B cell (primary cell): ENCODE measurements around the gene NT5C3A. TPM values are rescaled to one million over a fixed set of nuclear protein-coding genes. Genes with fewer than 3 reads are reported as not detected.

ENCODE experiments used
- ATAC-seq: fragments of 200-7000 bp; cut with Tn5 transposase; one replicate; pipeline ENCODE4 v1.10.0; 2021; ENCODE audit warnings: low read depth, mild to moderate bottlenecking, moderate number of reproducible peaks, moderate library complexity
- CTCF ChIA-PET: fragments of 350-600 bp; sonication (Branson Sonifier 250); formaldehyde crosslinking; loops from one replicate; lab custom pipeline; 2021; ENCODE audit warnings: antibody characterized with exemption, inconsistent platforms; lab: Charles Lee
- POLR2A ChIA-PET: fragments of 350-600 bp; sonication (Branson Sonifier 250); formaldehyde crosslinking; loops from one replicate; lab custom pipeline; 2021; ENCODE audit warnings: antibody characterized with exemption; lab: Charles Lee
- DNase-seq: peaks from one replicate; pipeline ENCODE4 v3.0.0; 2013
- H2AFZ ChIP-seq: 2 replicates; pipeline ENCODE4 v1.6.1; 2012; ENCODE audit warnings: mild to moderate bottlenecking, low read depth, low read length; ENCODE audit not compliant: insufficient read depth, poor library complexity, severe bottlenecking
- H3K27ac ChIP-seq, 2 donors: 1 replicate in 1 of 2; 2 replicates in 1 of 2; pipeline ENCODE4 v1.5.1; 2012 to 2013; ENCODE audit warnings: low read length in 2 of 2, mild to moderate bottlenecking in 2 of 2, moderate library complexity in 1 of 2
- H3K27me3 ChIP-seq, 4 experiments: fragments of 200-600 bp in 1 of 4; sonication (generic) in 1 of 4; replicated peaks in 1 of 4; 1 replicate in 2 of 4; 2 replicates in 2 of 4; pipeline versions ENCODE4 v1.6.1 to v1.7.0; 2013 to 2016; ENCODE audit warnings: low read length in 3 of 4, mild to moderate bottlenecking in 2 of 4, mixed read lengths in 1 of 4, moderate library complexity in 1 of 4; ENCODE audit not compliant: insufficient read depth in 4 of 4, control insufficient read depth in 3 of 4; ENCODE audit errors: control extremely low read depth in 1 of 4
- H3K36me3 ChIP-seq, 2 experiments: replicated peaks in 1 of 2; 1 replicate in 1 of 2; 2 replicates in 1 of 2; pipeline versions ENCODE4 v1.6.1 to v1.7.1; 2013; ENCODE audit warnings: low read length in 1 of 2; ENCODE audit not compliant: insufficient read depth in 2 of 2, control insufficient read depth in 1 of 2; ENCODE audit errors: control extremely low read depth in 1 of 2, extremely low read depth in 1 of 2
- H3K4me1 ChIP-seq, 2 donors: fragments of 200-600 bp in 1 of 2; sonication (generic) in 1 of 2; 1 replicate in 1 of 2; 2 replicates in 1 of 2; pipeline versions ENCODE4 v1.5.1 to v1.6.1; 2013 to 2017; ENCODE audit warnings: low read length in 2 of 2; ENCODE audit not compliant: control insufficient read depth in 2 of 2, insufficient read depth in 2 of 2
- H3K4me2 ChIP-seq: replicated peaks from 2 replicates; pipeline ENCODE3; 2012; ENCODE audit warnings: mild to moderate bottlenecking, low read depth, low read length; ENCODE audit not compliant: poor library complexity, severe bottlenecking
- H3K4me3 ChIP-seq, 5 experiments: fragments of 200-600 bp in 1 of 5; sonication (generic) in 1 of 5; 1 replicate in 3 of 5; 2 replicates in 2 of 5; pipeline versions ENCODE4 v1.5.1 to v1.7.0; 2011 to 2016; ENCODE audit warnings: low read length in 4 of 5, mild to moderate bottlenecking in 4 of 5, low read depth in 2 of 5, control low read depth in 1 of 5, moderate library complexity in 1 of 5; ENCODE audit not compliant: insufficient read depth in 1 of 5; ENCODE audit errors: control extremely low read depth in 1 of 5, extremely low read depth in 1 of 5
- H3K79me2 ChIP-seq: fragments of 200-600 bp; sonication (generic); one replicate; pipeline ENCODE4 v1.6.0; 2016; ENCODE audit warnings: low read length; ENCODE audit not compliant: control insufficient read depth, insufficient read depth
- H3K9ac ChIP-seq: fragments of 200-600 bp; sonication (generic); 2 replicates; pipeline ENCODE4 v1.6.1; 2017; ENCODE audit warnings: mild to moderate bottlenecking, low read length, moderate library complexity
- H3K9me3 ChIP-seq, 3 donors: one replicate each; pipeline versions ENCODE4 v1.6.1 to v1.7.1; 2013; ENCODE audit warnings: low read length in 2 of 3; ENCODE audit not compliant: control insufficient read depth in 2 of 3, insufficient read depth in 1 of 3; ENCODE audit errors: control extremely low read depth in 1 of 3
- H4K20me1 ChIP-seq: 2 replicates; pipeline ENCODE4 v1.6.0; 2012; ENCODE audit warnings: mild to moderate bottlenecking, low read length; ENCODE audit not compliant: insufficient read depth, control insufficient read depth, poor library complexity, severe bottlenecking
- H3K27ac Mint-ChIP-seq: one replicate; pipeline ENCODE4 v1.8.0; 2021; ENCODE audit warnings: mixed read lengths
- H3K27me3 Mint-ChIP-seq: one replicate; pipeline ENCODE4 v1.8.0; 2021; ENCODE audit warnings: mixed read lengths
- H3K4me1 Mint-ChIP-seq: one replicate; pipeline ENCODE4 v1.8.0; 2021; ENCODE audit warnings: mixed read lengths
- H3K4me3 Mint-ChIP-seq: one replicate; pipeline ENCODE4 v1.8.0; 2021; ENCODE audit warnings: mixed read lengths
- H3K9me3 Mint-ChIP-seq: one replicate; pipeline ENCODE4 v1.8.0; 2022; ENCODE audit warnings: mixed read lengths; ENCODE audit not compliant: insufficient read depth
- CTCF ChIP-seq: fragments of 200-600 bp; IDR thresholded peaks from one replicate; pipeline ENCODE4 v1.8.0; 2022; ENCODE audit warnings: antibody characterized with exemption, mild to moderate bottlenecking
- EZH2 ChIP-seq: IDR thresholded peaks from 2 replicates; pipeline ENCODE4 v1.6.1; 2012; ENCODE audit warnings: borderline replicate concordance, low read depth, mild to moderate bottlenecking, moderate library complexity, low read length; ENCODE audit not compliant: insufficient read depth, poor library complexity, severe bottlenecking
- WGBS: methylation state at CpG from one replicate; pipeline ENCODE4 v1.1.5; 2013; ENCODE audit warnings: missing lambda C conversion rate; ENCODE audit not compliant: insufficient coverage; 5-methylcytosine and 5-hydroxymethylcytosine counted together
- intact Hi-C: fragments of 100-400 bp; cut with micrococcal nuclease; formaldehyde crosslinking; loops from one replicate; pipeline ENCODE4 v1.10.0; 2022
- polyA plus RNA-seq: library from polyadenylated mRNA; depleted of rRNA; stranded (reverse); fragments of >200 nt; gene quantifications from 2 replicates; pipeline ENCODE4 v1.2.3, GENCODE V29; 2012
- total RNA-seq, 2 donors: library from RNA; stranded (reverse); fragments of 120-200 nt in 1 of 2; gene quantifications; 1 replicate in 1 of 2; 2 replicates in 1 of 2; pipeline versions ENCODE4 v1.2.3 to v1.2.4, GENCODE V29; 2013 to 2022

Gene NT5C3A
- total and polyA plus RNA-seq, 2 donors (not counting 1 experiment from before 2014, with no cell fraction given), result 37.3 to 41.0 TPM

- H2AFZ ChIP-seq, result no peak overlapping the region
- TF ChIP-seq CTCF, result no peak
- TF ChIP-seq EZH2, result no peak
- ATAC-seq (no peak), DNase-seq (no peak)
- peaks cover 6% of the 10 kb centered on the region for H3K4me1 Mint-ChIP-seq
- H3K9me3 Mint-ChIP-seq, result peaks cover 11% of the 10 kb centered on the region
- POLR2A ChIA-PET, result no interaction called here
- no peaks in the 10 kb centered on the region for H4K20me1 ChIP-seq
- peaks cover 8% of the 10 kb centered on the region for H3K27me3 Mint-ChIP-seq
- H3K4me3 ChIP-seq, result no peak overlapping the region
- peaks cover 7% of the 10 kb centered on the region for H3K79me2 ChIP-seq
- no peaks in the 10 kb centered on the region for H3K36me3 ChIP-seq
- peaks cover 0 to 5% (median 0%) of the 10 kb centered on the region in 4 experiments for H3K27me3 ChIP-seq
- no peak overlapping the region for H3K4me3 Mint-ChIP-seq
- intact Hi-C loops, result no loop called here
- H3K9me3 ChIP-seq, result peaks cover 0 to 31% (median 28%) of the 10 kb centered on the region in 3 donors
- no peak overlapping the region for H3K27ac Mint-ChIP-seq
- CTCF ChIA-PET, result no interaction called here
- H3K4me1 ChIP-seq, result peaks cover 7 to 8% of the 10 kb centered on the region in 2 donors
- no peak overlapping the region for H3K27ac ChIP-seq
- WGBS, result no CpG with 5 or more reads among the region's 1 CpG
- H3K4me2 ChIP-seq, result no peak overlapping the region
- no peak overlapping the region for H3K9ac ChIP-seq
Observed at GRCh38 chr7:33067921-33068320, 5.3 kb upstream of the NT5C3A start.

GRCh38 chr7:33066771-33067170 lies 4.2 kb upstream of the NT5C3A start:
- no peak for DNase-seq
- Histone ChIP-seq H3K27ac (no peak overlapping the region), H3K36me3 (no peaks in the 10 kb centered on the region), H2AFZ (no peak overlapping the region), H3K9ac (no peak overlapping the region), H3K79me2 (peaks cover 15% of the 10 kb centered on the region), H4K20me1 (no peaks in the 10 kb centered on the region), H3K4me1 (peaks cover 7 to 10% of the 10 kb centered on the region in 2 donors), H3K9me3 (peaks cover 0 to 30% (median 23%) of the 10 kb centered on the region in 3 donors), H3K27me3 (no peaks in the 10 kb centered on the region), H3K4me2 (no peak overlapping the region), H3K4me3 (no peak overlapping the region)
- ChIA-PET CTCF (no interaction called here), POLR2A (no interaction called here)
- ATAC-seq, result no peak
- Mint-ChIP-seq H3K27ac (no peak overlapping the region), H3K9me3 (peaks cover 9% of the 10 kb centered on the region), H3K4me3 (no peak overlapping the region), H3K27me3 (no peaks in the 10 kb centered on the region), H3K4me1 (peaks cover 10% of the 10 kb centered on the region)
- intact Hi-C loops, result no loop called here
- no CpG with 5 or more reads among the region's 1 CpG for WGBS
- TF ChIP-seq EZH2 (no peak), CTCF (no peak)
